Omental fat pad (tissue), 4 donors: ENCODE results near the gene ALDH1A3. TPM values are rescaled to one million over a fixed set of nuclear protein-coding genes. Genes with fewer than 3 reads are reported as not detected.

Experiments used
- ATAC-seq: fragments of 150-250 bp; one replicate; pipeline ENCODE4 v1.9.1; 2016; ENCODE audit warnings: mild to moderate bottlenecking, moderate library complexity; ENCODE audit not compliant: low FRiP score
- DNase-seq: peaks from one replicate; pipeline ENCODE4 v3.0.0-alpha.2; 2019; ENCODE audit warnings: low spot score
- CTCF ChIP-seq, 3 donors: fragments of 450-650 bp; IDR thresholded peaks; one replicate each; pipeline ENCODE4 v1.5.1; 2016 to 2017; ENCODE audit warnings: antibody characterized with exemption in 3 of 3, mild to moderate bottlenecking in 3 of 3, moderate library complexity in 2 of 3
- total RNA-seq, 4 donors: library from RNA; depleted of rRNA; stranded (reverse); fragments of >200 nt; gene quantifications; one replicate each; pipeline ENCODE4 v1.1.0, GENCODE V29; 2016

ALDH1A3 gene
- total RNA-seq, 4 donors from 2014 or later, result 61.3 to 1,088 (median 519) TPM

DNA sequence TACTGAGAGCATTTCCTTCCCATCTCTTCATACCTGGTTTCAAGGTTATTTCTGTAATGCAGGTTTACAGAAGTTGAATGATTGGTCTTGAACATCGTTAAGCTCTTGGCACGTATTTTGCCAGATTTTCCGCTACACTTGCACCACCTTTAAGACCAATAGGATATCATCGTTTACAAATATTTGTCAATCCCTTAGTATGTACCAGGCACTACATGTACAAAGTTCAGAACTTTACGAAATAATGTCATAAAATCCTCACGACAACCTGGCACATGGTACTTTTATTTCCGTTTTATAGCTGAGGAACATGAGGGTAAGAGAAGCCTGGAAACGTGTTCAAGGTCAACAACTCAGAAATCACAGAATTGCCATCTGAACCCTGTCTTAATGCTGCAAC lies 45.8 kb downstream of the ALDH1A3 start:
- no peak for ATAC-seq
- TF ChIP-seq CTCF (IDR thresholded peaks at IDR 0.05), result no peak
- no peak for DNase-seq

DNA sequence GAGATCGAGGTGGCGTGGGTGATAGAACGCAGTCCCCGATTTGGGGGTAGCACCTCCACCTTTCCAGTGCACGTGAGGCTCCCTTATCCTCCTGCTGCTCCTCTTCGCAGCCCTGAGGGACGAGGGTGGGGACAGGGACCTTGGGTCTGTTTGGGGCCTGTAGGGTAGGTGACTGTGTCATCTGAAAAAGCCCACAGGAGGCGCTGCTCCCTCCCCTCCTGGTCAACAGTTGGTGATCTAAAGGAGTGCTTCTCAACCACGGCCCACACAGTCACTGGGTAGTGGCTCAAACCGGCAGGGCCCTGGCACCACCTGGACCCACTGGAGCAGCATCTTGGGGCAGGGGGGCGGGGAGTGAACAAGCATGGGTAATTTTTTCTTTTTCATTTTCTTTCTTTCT lies 46.6 kb downstream of the ALDH1A3 start:
- ATAC-seq (no peak), DNase-seq (no peak)
- no peak for TF ChIP-seq CTCF (IDR thresholded peaks at IDR 0.05)

GRCh38 chr15:100926971-100927756 lies 47.5 kb downstream of the ALDH1A3 start:
- ATAC-seq (no peak), DNase-seq (no peak)
- TF ChIP-seq CTCF (IDR thresholded peaks at IDR 0.05), result no peak

- TF ChIP-seq CTCF (IDR thresholded peaks at IDR 0.05), result no peak
- ATAC-seq (no peak), DNase-seq (no peak)
These were observed 49.1 kb downstream of the ALDH1A3 start for GRCh38 chr15:100928632-100929280.

DNA sequence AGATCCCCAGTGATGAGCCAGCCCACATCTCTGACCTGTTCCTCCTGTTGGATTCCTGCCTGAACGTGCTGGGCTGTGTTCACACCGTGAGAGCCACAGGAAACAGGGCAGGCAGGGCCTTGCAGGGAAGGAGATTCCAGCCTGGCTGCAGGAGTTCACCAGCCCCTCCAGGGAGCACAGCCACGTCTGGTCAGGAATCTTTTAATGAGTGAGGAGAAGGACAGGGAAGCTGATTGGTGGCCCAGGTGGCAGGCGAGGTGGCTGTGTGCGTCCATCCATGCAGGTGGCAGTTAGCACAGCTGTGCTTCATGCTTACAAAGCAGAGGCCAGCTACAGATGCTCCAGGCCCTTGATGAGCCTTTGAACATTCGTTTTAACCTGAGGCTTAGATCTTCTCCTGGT lies 50.0 kb downstream of the ALDH1A3 start:
- no peak for DNase-seq
- no peak for ATAC-seq
- TF ChIP-seq CTCF (IDR thresholded peaks at IDR 0.05), result no peak

DNA sequence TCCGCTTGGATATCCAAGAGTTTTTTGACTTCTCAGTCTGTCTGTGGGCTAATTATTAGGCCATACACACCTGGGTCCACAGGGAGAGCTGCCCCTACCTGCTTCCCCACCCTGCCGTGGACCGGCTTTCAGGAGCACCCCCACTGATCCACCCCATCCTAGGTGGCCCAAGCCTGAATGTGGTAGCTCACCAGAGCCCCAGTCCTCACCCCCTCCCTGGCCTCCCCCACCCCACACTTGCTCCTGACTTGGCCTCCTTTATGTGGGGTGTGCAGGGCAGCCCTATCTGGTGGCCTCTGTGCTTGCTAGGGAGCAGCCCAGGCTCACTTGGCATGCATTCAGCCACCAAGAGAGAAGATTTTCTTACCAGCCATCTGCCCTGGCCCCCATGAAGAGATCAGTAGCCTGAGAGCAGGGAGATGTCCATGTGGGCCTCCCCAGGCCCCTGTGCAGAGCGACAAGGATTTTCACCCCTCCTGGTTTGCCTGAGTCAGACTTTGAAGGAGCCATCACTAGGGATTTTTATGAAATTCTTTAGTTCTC lies 50.7 kb downstream of the ALDH1A3 start:
- no peak for TF ChIP-seq CTCF (IDR thresholded peaks at IDR 0.05)
- no peak for ATAC-seq
- DNase-seq, result no peak
